ENCODE data around the gene CES3.

DNA sequence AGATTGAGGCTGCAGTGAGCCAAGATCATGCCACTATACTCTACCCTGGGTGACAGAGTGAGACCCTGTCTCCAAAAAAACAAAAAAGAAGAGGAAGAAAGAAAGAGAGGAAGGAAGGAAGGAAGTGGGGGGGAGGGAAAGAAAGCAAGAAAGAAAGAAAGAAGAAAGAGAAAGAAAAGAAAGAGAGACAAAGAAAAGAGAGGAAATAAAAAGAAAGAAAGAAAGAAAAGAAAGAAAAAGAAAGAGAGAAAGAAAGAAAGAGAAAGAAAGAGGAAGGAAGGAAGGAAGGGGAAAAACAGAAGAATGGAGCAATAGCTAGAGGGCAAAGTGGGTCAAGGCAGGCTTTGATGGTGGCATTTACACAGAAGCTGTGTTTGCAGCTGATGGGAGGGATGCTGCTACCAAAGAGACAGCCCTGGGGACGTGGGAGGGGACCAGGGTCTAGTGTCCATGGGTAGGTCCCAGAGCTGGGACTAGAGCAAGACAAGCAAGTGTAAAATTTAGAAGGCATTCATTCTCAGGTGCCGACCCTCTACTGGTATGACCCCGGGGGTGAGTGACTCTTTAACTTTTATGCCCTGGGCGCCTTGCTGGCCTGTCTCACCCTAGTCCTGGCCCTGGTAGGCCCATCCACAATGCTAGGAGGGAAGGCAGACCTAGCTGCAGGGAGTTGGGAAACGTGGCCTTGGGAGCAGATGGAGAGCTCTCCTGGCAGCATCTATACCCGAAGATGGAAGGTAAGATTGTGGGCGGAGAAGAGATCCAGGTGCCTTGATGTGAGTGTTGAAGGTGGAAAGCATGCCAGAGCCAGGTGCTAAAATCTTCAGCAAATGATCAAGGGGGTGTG lies 2.0 kb upstream of the CES3 start:
- no peak for TF ChIP-seq FOXA1 (IDR thresholded peaks at IDR 0.05; ENCODE audit: borderline replicate concordance)
- no peak for TF ChIP-seq ETV6 (IDR thresholded peaks at IDR 0.05; ENCODE audit: borderline replicate concordance in 1 of 2, low read depth in 2 of 2, low read length in 1 of 2)
- TF ChIP-seq ETV6 (CRISPR knock-in tag; IDR thresholded peaks at IDR 0.05; ENCODE audit: borderline replicate concordance): no peak
- TF ChIP-seq, protein P1, sequence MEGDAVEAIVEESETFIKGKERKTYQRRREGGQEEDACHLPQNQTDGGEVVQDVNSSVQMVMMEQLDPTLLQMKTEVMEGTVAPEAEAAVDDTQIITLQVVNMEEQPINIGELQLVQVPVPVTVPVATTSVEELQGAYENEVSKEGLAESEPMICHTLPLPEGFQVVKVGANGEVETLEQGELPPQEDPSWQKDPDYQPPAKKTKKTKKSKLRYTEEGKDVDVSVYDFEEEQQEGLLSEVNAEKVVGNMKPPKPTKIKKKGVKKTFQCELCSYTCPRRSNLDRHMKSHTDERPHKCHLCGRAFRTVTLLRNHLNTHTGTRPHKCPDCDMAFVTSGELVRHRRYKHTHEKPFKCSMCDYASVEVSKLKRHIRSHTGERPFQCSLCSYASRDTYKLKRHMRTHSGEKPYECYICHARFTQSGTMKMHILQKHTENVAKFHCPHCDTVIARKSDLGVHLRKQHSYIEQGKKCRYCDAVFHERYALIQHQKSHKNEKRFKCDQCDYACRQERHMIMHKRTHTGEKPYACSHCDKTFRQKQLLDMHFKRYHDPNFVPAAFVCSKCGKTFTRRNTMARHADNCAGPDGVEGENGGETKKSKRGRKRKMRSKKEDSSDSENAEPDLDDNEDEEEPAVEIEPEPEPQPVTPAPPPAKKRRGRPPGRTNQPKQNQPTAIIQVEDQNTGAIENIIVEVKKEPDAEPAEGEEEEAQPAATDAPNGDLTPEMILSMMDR (IDR thresholded peaks at IDR 0.05 in 2 of 3, conservative IDR thresholded peaks at IDR 0.05 in 1 of 3; ENCODE audit: insufficient read depth in 2 of 3, low read depth in 1 of 3, low read length in 3 of 3): no peak
- no peak for TF ChIP-seq ARNT (IDR thresholded peaks at IDR 0.05)

Data from K562 (cell line).